ENCODE results near the gene EMX1.
"Not testable (repeated sequence)": the region's sequence is repeated elsewhere in the genome, so short reads cannot be mapped to it uniquely, and the experiment has no call there.

The EMX1 gene

GRCh38 chr2:72900191-72900825 is 17.0 kb upstream of the EMX1 start:
- no peak for DNase-seq

- DNase-seq = no peak
Measured at GRCh38 chr2:72901426-72901825, 15.9 kb upstream of the EMX1 start.

- DNase-seq = not testable (repeated sequence)
Measured at GRCh38 chr2:72907369-72907768, 9.9 kb upstream of the EMX1 start.

- DNase-seq = no peak
Measured at GRCh38 chr2:72908741-72909140, 8.6 kb upstream of the EMX1 start.

- DNase-seq = no peak
Measured at GRCh38 chr2:72911256-72911655, 6.1 kb upstream of the EMX1 start.

- no peak for DNase-seq
Measured at GRCh38 chr2:72913486-72914205, 3.7 kb upstream of the EMX1 start.

- no peak for DNase-seq
Measured at GRCh38 chr2:72914206-72914559, 3.1 kb upstream of the EMX1 start.

- no peak for DNase-seq
Measured at GRCh38 chr2:72914589-72915319, 2.6 kb upstream of the EMX1 start.

GRCh38 chr2:72915320-72915906 is 1.9 kb upstream of the EMX1 start:
- no peak for DNase-seq

- peak in 2 of 56 donors; percentile 27 to 40 for DNase-seq
Measured at GRCh38 chr2:72915907-72916742, 1.2 kb upstream of the EMX1 start.

- no peak for DNase-seq
Measured at GRCh38 chr2:72916743-72917137, 579 bp upstream of the EMX1 start.

GRCh38 chr2:72917877-72918553 is 696 bp downstream of the EMX1 start:
- DNase-seq = no peak

GRCh38 chr2:72919414-72920317 is 2.3 kb downstream of the EMX1 start:
- DNase-seq = no peak

- DNase-seq = peak in 3 of 56 donors; percentile 9 to 20 (median 19)
Measured at GRCh38 chr2:72920318-72921087, 3.2 kb downstream of the EMX1 start.

- DNase-seq = no peak
Measured at GRCh38 chr2:72921088-72921851, 4.0 kb downstream of the EMX1 start.

GRCh38 chr2:72921853-72922252 is 4.5 kb downstream of the EMX1 start:
- DNase-seq = no peak

GRCh38 chr2:72923833-72924352 is 6.6 kb downstream of the EMX1 start:
- no peak for DNase-seq

Measured in amygdala (tissue), 56 donors.